Nephron progenitor cell (in vitro differentiated cells): Measurements from ENCODE around the gene NR2E1.

Experiments
- DNase-seq: peaks from one replicate; pipeline ENCODE4 v3.0.0; 2021
- H3K27ac Mint-ChIP-seq: 2 replicates; pipeline ENCODE4 v1.8.0; 2021; ENCODE audit warnings: mild to moderate bottlenecking, moderate library complexity, mixed read lengths
- H3K27me3 Mint-ChIP-seq: 2 replicates; pipeline ENCODE4 v1.8.0; 2021; ENCODE audit warnings: mild to moderate bottlenecking, low read depth, mixed read lengths; ENCODE audit not compliant: poor library complexity
- H3K36me3 Mint-ChIP-seq: 2 replicates; pipeline ENCODE4 v1.8.0; 2021; ENCODE audit warnings: low read depth, mixed read lengths
- H3K4me1 Mint-ChIP-seq: 2 replicates; pipeline ENCODE4 v1.8.0; 2021; ENCODE audit warnings: mixed read lengths
- H3K4me3 Mint-ChIP-seq: 2 replicates; pipeline ENCODE4 v1.8.0; 2021; ENCODE audit warnings: mild to moderate bottlenecking, moderate library complexity, mixed read lengths
- H3K9me3 Mint-ChIP-seq: 2 replicates; pipeline ENCODE4 v1.8.0; 2021; ENCODE audit warnings: mild to moderate bottlenecking, moderate library complexity, mixed read lengths
- CTCF ChIP-seq: fragments of 200-600 bp; sonication (generic); IDR thresholded peaks from 2 replicates; pipeline ENCODE4 v1.5.0; 2021; ENCODE audit warnings: antibody characterized with exemption

The NR2E1 gene

GRCh38 chr6:108171291-108171917 lies 5.6 kb downstream of the NR2E1 start:
- Mint-ChIP-seq H3K4me1 (peaks cover 18% of the 10 kb centered on the region), H3K4me3 (no peak overlapping the region), H3K27me3 (peaks cover 100% of the 10 kb centered on the region), H3K36me3 (no peaks in the 10 kb centered on the region), H3K9me3 (peaks cover 4% of the 10 kb centered on the region), H3K27ac (no peak overlapping the region)
- TF ChIP-seq CTCF, result no peak
- DNase-seq, result no peak

DNA sequence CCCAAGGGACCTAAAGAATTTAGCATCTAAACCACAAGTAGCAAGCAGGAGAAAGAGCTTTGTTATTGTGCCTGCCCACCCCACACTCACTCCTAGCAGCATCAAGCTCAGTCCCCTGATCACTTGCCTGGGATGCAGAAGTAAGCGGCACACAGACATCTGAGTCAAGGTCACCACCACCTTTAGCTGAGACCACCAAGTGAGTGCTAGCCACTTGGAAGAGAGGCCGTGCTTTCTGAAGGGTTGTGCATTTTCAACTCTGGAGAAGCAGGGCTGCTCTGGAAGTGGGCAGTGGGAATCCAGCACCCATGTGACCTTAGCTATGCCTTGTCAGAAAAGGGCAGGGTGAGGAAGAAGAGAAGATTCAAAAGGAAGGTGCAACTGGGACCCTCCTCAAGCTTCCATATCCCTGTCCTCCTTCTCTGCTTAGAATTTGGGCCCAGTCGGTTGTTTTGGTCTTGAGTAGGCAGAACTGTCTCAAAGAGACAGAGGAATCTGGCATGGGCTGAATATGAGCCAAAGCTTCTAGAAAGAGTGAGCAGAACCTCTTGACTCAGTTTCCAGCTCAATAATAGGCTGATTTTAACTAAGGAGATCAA lies 6.2 kb downstream of the NR2E1 start:
- no peak for TF ChIP-seq CTCF
- DNase-seq, result no peak
- no peak overlapping the region for H3K27ac Mint-ChIP-seq
- H3K4me1 Mint-ChIP-seq, result peaks cover 15% of the 10 kb centered on the region
- H3K9me3 Mint-ChIP-seq, result peaks cover 4% of the 10 kb centered on the region
- H3K4me3 Mint-ChIP-seq, result no peak overlapping the region
- no peaks in the 10 kb centered on the region for H3K36me3 Mint-ChIP-seq
- peaks cover 100% of the 10 kb centered on the region for H3K27me3 Mint-ChIP-seq

- H3K27me3 Mint-ChIP-seq, result peaks cover 100% of the 10 kb centered on the region
- no peak overlapping the region for H3K27ac Mint-ChIP-seq
- H3K4me1 Mint-ChIP-seq, result peaks cover 6% of the 10 kb centered on the region
- no peaks in the 10 kb centered on the region for H3K36me3 Mint-ChIP-seq
- no peak overlapping the region for H3K4me3 Mint-ChIP-seq
- no peak for TF ChIP-seq CTCF
- peak; percentile 80 for DNase-seq
- peaks cover 4% of the 10 kb centered on the region for H3K9me3 Mint-ChIP-seq
These were observed 8.8 kb downstream of the NR2E1 start for GRCh38 chr6:108174371-108175175.

GRCh38 chr6:108175176-108175591 lies 9.4 kb downstream of the NR2E1 start:
- Mint-ChIP-seq H3K27ac (no peak overlapping the region), H3K4me1 (peaks cover 6% of the 10 kb centered on the region), H3K27me3 (peaks cover 100% of the 10 kb centered on the region), H3K4me3 (no peak overlapping the region), H3K36me3 (no peaks in the 10 kb centered on the region), H3K9me3 (peaks cover 4% of the 10 kb centered on the region)
- DNase-seq, result no peak
- TF ChIP-seq CTCF, result no peak

- Mint-ChIP-seq H3K9me3 (peaks cover 4% of the 10 kb centered on the region), H3K4me3 (peak overlapping the region; percentile 72), H3K4me1 (peaks cover 6% of the 10 kb centered on the region), H3K27me3 (peaks cover 100% of the 10 kb centered on the region), H3K27ac (no peak overlapping the region), H3K36me3 (no peaks in the 10 kb centered on the region)
- peak; percentile 12 for TF ChIP-seq CTCF
- peak; percentile 48 for DNase-seq
These were observed 9.9 kb downstream of the NR2E1 start for GRCh38 chr6:108175592-108176279.
